ENCODE data around the gene ITIH4. TPM values are rescaled to one million over a fixed set of nuclear protein-coding genes. Genes with fewer than 3 reads are reported as not detected.

Gene ITIH4
- total RNA-seq, 1 experiment from 2014 or later = 2.4 TPM

DNA sequence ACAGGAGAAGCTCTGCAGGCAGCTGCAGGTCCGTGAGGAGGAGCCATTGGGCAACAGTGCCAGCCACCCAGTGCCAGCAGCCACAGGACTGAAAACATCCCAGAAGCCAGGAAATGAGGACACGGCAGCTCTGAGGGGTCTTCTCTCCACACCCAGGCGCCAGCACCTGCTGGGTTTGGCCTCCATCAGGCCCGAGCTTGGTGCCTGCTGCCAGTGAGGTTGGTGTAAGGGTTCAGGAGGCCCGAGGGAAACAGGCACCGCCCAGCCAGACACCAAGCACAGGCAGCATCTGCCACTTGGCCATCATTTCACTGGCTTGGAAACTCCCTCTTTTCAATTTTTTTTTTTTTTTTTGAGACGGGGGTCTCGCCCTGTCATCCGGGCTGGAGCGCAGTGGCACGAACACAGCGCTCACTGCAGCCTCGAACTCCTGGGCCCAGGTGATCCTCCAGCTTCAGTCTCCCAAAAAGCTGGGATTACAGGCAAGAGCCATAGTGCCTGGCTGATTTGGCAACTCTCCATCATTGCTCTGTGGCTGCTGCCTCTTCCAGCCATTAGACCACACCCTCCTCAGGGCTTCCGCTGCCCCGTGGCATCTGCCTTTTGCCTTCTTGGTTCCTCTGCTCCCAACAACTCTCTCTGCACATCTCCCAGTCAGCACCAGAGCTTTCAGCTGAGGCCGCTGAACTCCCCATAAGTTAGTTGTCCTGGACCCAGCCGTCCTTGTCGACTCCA, 37.3 kb downstream of the ITIH4 start:
- Mint-ChIP-seq H3K27me3 (ENCODE audit: low read depth) (no peaks in the 10 kb centered on the region), H3K4me1 (no peaks in the 10 kb centered on the region), H3K27ac (no peak overlapping the region), H3K36me3 (no peaks in the 10 kb centered on the region), H3K4me3 (no peak overlapping the region), H3K9me3 (no peaks in the 10 kb centered on the region)
- ATAC-seq (no peak), DNase-seq (ENCODE audit: low spot score) (no peak)
- CTCF ChIA-PET = interaction anchor here (0.6 to 5.5 kb wide), 43 partner anchors 8 to 494 kb away, joined by 3 to 96 read pairs (median 5); partner anchors contain the start of genes ITIH1, ITIH4, NEK4 and UQCC5
- TF ChIP-seq ZNF263 (CRISPR knock-in tag; IDR thresholded peaks at IDR 0.05; ENCODE audit: low read depth) (no peak), ATF1 (CRISPR knock-in tag; IDR thresholded peaks at IDR 0.05) (no peak), ZNF219 (CRISPR knock-in tag; IDR thresholded peaks at IDR 0.05; ENCODE audit: borderline replicate concordance) (no peak), NFATC4 (CRISPR knock-in tag; IDR thresholded peaks at IDR 0.05) (no peak), SP1 (CRISPR knock-in tag; conservative IDR thresholded peaks at IDR 0.05) (no peak)
- TF ChIP-seq, protein P1, sequence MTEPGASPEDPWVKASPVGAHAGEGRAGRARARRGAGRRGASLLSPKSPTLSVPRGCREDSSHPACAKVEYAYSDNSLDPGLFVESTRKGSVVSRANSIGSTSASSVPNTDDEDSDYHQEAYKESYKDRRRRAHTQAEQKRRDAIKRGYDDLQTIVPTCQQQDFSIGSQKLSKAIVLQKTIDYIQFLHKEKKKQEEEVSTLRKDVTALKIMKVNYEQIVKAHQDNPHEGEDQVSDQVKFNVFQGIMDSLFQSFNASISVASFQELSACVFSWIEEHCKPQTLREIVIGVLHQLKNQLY (CRISPR knock-in tag; IDR thresholded peaks at IDR 0.05) = no peak
- POLR2A ChIA-PET = interaction anchor here (0.9 kb wide), 1 partner anchor 8 kb away, joined by 3 read pairs; no protein-coding TSS in a partner anchor

DNA sequence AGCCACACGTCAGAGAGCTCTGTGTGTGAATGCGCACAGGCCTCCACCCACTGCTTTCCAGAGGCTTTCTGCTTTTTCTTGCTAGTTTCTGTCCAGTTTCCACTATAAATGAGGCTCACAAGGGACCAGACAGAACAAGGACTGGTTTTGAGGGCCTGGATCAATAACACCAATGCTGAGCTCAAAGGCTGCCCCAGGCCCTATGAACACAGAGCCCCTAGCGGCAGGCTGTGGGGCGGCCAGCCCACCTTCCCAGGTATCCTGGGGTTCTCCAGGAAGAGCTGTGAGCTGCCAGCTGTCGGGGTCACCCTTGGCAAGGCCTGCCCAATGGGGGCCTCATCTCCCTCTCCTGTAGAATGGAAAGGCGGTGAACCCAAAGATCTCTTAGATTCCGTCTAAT, 38.1 kb downstream of the ITIH4 start:
- DNase-seq (ENCODE audit: low spot score) (peak; percentile 63), ATAC-seq (peak; percentile 85)
- Mint-ChIP-seq H3K4me1 (no peaks in the 10 kb centered on the region), H3K27ac (no peak overlapping the region), H3K9me3 (no peaks in the 10 kb centered on the region), H3K36me3 (no peaks in the 10 kb centered on the region), H3K4me3 (no peak overlapping the region), H3K27me3 (ENCODE audit: low read depth) (no peaks in the 10 kb centered on the region)
- TF ChIP-seq ZNF219 (CRISPR knock-in tag; IDR thresholded peaks at IDR 0.05; ENCODE audit: borderline replicate concordance) (no peak), GTF2I (CRISPR knock-in tag; conservative IDR thresholded peaks at IDR 0.05) (no peak)
- TF ChIP-seq, protein P2, sequence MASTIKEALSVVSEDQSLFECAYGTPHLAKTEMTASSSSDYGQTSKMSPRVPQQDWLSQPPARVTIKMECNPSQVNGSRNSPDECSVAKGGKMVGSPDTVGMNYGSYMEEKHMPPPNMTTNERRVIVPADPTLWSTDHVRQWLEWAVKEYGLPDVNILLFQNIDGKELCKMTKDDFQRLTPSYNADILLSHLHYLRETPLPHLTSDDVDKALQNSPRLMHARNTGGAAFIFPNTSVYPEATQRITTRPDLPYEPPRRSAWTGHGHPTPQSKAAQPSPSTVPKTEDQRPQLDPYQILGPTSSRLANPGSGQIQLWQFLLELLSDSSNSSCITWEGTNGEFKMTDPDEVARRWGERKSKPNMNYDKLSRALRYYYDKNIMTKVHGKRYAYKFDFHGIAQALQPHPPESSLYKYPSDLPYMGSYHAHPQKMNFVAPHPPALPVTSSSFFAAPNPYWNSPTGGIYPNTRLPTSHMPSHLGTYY (CRISPR knock-in tag; IDR thresholded peaks at IDR 0.05) = no peak
- TF ChIP-seq, protein P3, sequence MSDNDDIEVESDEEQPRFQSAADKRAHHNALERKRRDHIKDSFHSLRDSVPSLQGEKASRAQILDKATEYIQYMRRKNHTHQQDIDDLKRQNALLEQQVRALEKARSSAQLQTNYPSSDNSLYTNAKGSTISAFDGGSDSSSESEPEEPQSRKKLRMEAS (CRISPR knock-in tag; IDR thresholded peaks at IDR 0.05) = 0 out of 2 replicates have a peak, but pooled peaks have one; percentile 17
- TF ChIP-seq, protein P4, sequence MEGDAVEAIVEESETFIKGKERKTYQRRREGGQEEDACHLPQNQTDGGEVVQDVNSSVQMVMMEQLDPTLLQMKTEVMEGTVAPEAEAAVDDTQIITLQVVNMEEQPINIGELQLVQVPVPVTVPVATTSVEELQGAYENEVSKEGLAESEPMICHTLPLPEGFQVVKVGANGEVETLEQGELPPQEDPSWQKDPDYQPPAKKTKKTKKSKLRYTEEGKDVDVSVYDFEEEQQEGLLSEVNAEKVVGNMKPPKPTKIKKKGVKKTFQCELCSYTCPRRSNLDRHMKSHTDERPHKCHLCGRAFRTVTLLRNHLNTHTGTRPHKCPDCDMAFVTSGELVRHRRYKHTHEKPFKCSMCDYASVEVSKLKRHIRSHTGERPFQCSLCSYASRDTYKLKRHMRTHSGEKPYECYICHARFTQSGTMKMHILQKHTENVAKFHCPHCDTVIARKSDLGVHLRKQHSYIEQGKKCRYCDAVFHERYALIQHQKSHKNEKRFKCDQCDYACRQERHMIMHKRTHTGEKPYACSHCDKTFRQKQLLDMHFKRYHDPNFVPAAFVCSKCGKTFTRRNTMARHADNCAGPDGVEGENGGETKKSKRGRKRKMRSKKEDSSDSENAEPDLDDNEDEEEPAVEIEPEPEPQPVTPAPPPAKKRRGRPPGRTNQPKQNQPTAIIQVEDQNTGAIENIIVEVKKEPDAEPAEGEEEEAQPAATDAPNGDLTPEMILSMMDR (IDR thresholded peaks at IDR 0.05) = peak; percentile 21; the same call in 1 of the 2 replicates
- TF ChIP-seq, protein P5, sequence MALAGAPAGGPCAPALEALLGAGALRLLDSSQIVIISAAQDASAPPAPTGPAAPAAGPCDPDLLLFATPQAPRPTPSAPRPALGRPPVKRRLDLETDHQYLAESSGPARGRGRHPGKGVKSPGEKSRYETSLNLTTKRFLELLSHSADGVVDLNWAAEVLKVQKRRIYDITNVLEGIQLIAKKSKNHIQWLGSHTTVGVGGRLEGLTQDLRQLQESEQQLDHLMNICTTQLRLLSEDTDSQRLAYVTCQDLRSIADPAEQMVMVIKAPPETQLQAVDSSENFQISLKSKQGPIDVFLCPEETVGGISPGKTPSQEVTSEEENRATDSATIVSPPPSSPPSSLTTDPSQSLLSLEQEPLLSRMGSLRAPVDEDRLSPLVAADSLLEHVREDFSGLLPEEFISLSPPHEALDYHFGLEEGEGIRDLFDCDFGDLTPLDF (CRISPR knock-in tag; IDR thresholded peaks at IDR 0.05) = no peak
- POLR2A ChIA-PET = no interaction called here
- CTCF ChIA-PET = interaction anchor here (0.6 to 5.5 kb wide), 47 partner anchors 8 to 495 kb away, joined by 3 to 96 read pairs (median 5); partner anchors contain the start of genes ITIH1, ITIH4, NEK4 and UQCC5

DNA sequence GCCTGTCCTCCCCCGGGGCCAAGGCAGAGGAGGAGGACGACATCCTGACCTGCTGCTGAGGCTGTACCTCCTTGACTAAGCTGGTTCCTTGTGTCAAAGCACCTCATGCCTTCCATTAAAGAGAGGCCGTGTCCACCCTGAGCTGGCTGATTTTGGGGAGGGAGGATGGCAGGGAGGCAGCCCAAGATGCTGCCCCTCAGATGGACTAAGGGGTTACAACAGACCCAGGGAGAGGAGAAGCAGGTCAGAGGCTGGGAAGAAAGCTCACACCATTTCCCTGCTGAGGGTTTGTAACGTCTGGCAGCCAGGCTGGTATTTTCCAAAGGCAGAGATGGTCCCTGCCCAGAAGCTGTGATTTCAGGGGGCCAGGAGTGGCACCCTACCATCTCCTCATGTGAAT, 38.5 kb downstream of the ITIH4 start:
- Mint-ChIP-seq H3K4me1 (no peaks in the 10 kb centered on the region), H3K36me3 (no peaks in the 10 kb centered on the region), H3K27me3 (ENCODE audit: low read depth) (no peaks in the 10 kb centered on the region), H3K9me3 (no peaks in the 10 kb centered on the region), H3K4me3 (no peak overlapping the region), H3K27ac (no peak overlapping the region)
- ChIA-PET CTCF (interaction anchor here (0.6 to 5.5 kb wide), 39 partner anchors 8 to 281 kb away, joined by 3 to 96 read pairs (median 6); partner anchors contain the start of genes ITIH1, ITIH4, NEK4 and UQCC5), POLR2A (no interaction called here)
- DNase-seq (ENCODE audit: low spot score) = no peak
- ATAC-seq = no peak
- TF ChIP-seq SMAD3 (CRISPR knock-in tag; IDR thresholded peaks at IDR 0.05; ENCODE audit: borderline replicate concordance) (no peak), TP53 (CRISPR knock-in tag; IDR thresholded peaks at IDR 0.05) (no peak), HMGA2 (CRISPR knock-in tag; IDR thresholded peaks at IDR 0.05) (no peak), IRF2 (CRISPR knock-in tag; IDR thresholded peaks at IDR 0.05; ENCODE audit: borderline replicate concordance, low read depth) (no peak), SP1 (CRISPR knock-in tag; conservative IDR thresholded peaks at IDR 0.05) (no peak), ATF1 (CRISPR knock-in tag; IDR thresholded peaks at IDR 0.05) (no peak), OVOL2 (CRISPR knock-in tag; IDR thresholded peaks at IDR 0.05; ENCODE audit: borderline replicate concordance) (no peak), ESRRA (CRISPR knock-in tag; IDR thresholded peaks at IDR 0.05; ENCODE audit: borderline replicate concordance) (no peak), EMX1 (CRISPR knock-in tag; IDR thresholded peaks at IDR 0.05) (no peak), ZNF219 (CRISPR knock-in tag; IDR thresholded peaks at IDR 0.05; ENCODE audit: borderline replicate concordance) (no peak), CREM (CRISPR knock-in tag; IDR thresholded peaks at IDR 0.05) (no peak), FOXK1 (CRISPR knock-in tag; IDR thresholded peaks at IDR 0.05) (no peak)
- TF ChIP-seq, protein P6, sequence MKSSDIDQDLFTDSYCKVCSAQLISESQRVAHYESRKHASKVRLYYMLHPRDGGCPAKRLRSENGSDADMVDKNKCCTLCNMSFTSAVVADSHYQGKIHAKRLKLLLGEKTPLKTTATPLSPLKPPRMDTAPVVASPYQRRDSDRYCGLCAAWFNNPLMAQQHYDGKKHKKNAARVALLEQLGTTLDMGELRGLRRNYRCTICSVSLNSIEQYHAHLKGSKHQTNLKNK (CRISPR knock-in tag; IDR thresholded peaks at IDR 0.05) = no peak
- TF ChIP-seq, protein P7, sequence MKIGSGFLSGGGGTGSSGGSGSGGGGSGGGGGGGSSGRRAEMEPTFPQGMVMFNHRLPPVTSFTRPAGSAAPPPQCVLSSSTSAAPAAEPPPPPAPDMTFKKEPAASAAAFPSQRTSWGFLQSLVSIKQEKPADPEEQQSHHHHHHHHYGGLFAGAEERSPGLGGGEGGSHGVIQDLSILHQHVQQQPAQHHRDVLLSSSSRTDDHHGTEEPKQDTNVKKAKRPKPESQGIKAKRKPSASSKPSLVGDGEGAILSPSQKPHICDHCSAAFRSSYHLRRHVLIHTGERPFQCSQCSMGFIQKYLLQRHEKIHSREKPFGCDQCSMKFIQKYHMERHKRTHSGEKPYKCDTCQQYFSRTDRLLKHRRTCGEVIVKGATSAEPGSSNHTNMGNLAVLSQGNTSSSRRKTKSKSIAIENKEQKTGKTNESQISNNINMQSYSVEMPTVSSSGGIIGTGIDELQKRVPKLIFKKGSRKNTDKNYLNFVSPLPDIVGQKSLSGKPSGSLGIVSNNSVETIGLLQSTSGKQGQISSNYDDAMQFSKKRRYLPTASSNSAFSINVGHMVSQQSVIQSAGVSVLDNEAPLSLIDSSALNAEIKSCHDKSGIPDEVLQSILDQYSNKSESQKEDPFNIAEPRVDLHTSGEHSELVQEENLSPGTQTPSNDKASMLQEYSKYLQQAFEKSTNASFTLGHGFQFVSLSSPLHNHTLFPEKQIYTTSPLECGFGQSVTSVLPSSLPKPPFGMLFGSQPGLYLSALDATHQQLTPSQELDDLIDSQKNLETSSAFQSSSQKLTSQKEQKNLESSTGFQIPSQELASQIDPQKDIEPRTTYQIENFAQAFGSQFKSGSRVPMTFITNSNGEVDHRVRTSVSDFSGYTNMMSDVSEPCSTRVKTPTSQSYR (CRISPR knock-in tag; IDR thresholded peaks at IDR 0.05) = no peak
- TF ChIP-seq, protein P3 (CRISPR knock-in tag; IDR thresholded peaks at IDR 0.05) = no peak
